ENCODE results near the gene B3GAT1. TPM values are rescaled to one million over a fixed set of nuclear protein-coding genes. Genes with fewer than 3 reads are reported as not detected.

The B3GAT1 gene
- total RNA-seq, 2 donors from 2014 or later: 0.17 to 0.18 TPM

DNA sequence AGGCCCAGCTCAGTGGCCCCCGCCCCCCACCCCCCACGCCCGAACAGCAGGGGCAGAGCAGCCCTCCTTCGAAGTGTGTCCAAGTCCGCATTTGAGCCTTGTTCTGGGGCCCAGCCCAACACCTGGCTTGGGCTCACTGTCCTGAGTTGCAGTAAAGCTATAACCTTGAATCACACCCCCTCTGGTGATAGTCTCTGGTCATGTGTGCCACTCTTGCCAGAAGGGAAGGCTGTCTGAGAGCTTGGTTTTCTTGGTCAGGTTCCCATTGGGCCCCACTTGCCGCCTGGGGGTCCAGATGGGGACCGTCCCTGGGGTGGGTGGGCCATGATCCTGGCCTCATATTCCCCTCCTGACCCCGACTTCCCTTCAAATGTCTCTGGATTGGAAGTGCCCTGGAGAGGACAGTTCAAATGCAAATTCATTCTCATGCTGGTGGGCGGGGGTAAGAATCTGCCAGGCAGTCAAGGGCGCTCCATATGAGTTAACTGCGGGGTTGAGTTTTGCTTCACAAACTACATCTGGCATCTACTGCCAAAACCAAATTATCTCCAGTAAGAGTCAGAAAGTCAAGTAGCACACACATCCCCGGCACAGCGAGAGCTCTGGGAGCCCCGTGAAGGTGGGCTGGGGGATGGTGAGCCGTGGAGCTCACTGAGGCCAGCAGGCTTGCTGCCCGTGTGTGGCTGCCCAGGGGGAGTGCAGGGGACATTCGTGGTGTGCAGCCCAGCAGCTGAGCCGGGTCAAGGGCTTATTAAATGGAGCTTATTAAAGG, 35.7 kb downstream of the B3GAT1 start:
- DNase-seq: no peak
- no peak overlapping the region for H3K4me3 Mint-ChIP-seq
- H3K27ac Mint-ChIP-seq: peak overlapping the region; percentile 14

DNA sequence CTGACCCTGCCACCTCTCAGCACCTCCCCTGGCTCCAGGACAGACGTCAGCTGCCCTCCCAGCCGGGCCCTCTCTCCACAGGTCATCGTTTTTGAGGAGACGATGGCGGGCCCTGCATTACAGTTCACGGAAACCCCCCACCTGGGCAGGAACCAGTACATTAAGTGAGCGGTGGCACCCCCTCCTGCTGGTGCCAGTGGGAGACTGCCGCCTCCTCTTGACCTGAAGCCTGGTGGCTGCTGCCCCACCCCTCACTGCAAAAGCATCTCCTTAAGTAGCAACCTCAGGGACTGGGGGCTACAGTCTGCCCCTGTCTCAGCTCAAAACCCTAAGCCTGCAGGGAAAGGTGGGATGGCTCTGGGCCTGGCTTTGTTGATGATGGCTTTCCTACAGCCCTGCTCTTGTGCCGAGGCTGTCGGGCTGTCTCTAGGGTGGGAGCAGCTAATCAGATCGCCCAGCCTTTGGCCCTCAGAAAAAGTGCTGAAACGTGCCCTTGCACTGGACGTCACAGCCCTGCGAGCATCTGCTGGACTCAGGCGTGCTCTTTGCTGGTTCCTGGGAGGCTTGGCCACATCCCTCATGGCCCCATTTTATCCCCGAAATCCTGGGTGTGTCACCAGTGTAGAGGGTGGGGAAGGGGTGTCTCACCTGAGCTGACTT, 37.0 kb downstream of the B3GAT1 start:
- H3K27ac Mint-ChIP-seq: no peak overlapping the region
- H3K27me3 Mint-ChIP-seq: peaks cover 15% of the 10 kb centered on the region
- ATAC-seq: no peak
- no peak overlapping the region for H3K4me3 Mint-ChIP-seq
- H3K9me3 ChIP-seq (ENCODE audit: control insufficient read depth, low read length, poor library complexity, severe bottlenecking): no peaks in the 10 kb centered on the region
- no peaks in the 10 kb centered on the region for H3K36me3 Mint-ChIP-seq (ENCODE audit: low read depth)
- DNase-seq: no peak
- H3K4me1 Mint-ChIP-seq: no peaks in the 10 kb centered on the region

More for the DNA sequence above, 35.7 kb downstream of the B3GAT1 start:
- H3K9me3 ChIP-seq (ENCODE audit: control insufficient read depth, low read length, poor library complexity, severe bottlenecking): no peaks in the 10 kb centered on the region
- peaks cover 28% of the 10 kb centered on the region for H3K27me3 Mint-ChIP-seq
- no peaks in the 10 kb centered on the region for H3K4me1 Mint-ChIP-seq
- no peak for ATAC-seq
- no peaks in the 10 kb centered on the region for H3K36me3 Mint-ChIP-seq (ENCODE audit: low read depth)

DNA sequence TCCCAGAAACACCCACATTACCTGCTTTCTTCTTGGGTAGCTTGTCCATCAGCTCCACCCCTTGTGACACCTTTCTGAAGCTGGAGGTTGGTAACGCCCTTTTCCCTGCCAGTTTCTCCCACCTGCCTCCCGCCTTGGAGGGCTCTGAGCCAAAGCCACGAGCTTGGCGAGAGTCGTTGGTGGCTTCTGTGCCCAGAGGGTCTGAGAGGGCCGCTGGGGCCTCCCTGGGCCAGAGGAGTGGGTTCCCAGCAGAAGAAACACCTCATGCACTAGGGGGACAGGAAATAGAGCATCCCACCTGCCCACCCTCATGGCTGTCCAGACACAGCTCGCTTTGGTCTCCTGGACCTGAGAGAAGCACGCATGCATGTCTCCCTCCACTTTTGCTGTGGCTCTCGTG, 37.9 kb downstream of the B3GAT1 start:
- H3K4me3 Mint-ChIP-seq: no peak overlapping the region
- no peak for DNase-seq
- no peaks in the 10 kb centered on the region for H3K36me3 Mint-ChIP-seq (ENCODE audit: low read depth)

DNA sequence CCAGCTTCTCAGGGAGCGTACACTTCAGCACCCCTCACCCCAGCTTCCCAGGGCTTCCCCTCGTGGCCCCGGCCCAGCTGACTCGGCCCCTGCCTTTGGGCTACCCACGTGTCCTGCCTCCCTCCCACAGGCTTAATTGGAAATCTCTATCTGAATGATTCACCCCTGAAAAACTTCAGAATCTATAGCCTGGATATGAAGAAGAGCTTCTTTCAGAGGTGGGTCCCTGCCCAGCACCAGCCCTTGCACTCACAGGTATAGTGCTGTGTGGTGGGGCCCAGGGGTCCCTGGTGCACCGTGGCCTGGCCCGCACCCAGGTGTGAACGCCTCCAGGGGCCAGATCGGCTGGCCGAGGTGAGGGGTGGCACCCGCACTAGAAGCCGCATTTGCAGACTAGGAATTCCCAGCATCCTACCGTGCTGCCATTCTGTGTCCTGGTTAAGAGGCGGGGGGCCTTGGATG, 38.4 kb downstream of the B3GAT1 start:
- H3K27ac Mint-ChIP-seq: no peak overlapping the region
- no peaks in the 10 kb centered on the region for H3K4me1 Mint-ChIP-seq
- H3K4me3 Mint-ChIP-seq: no peak overlapping the region

More for the DNA sequence above, 37.9 kb downstream of the B3GAT1 start:
- Mint-ChIP-seq H3K27me3 (peaks cover 11% of the 10 kb centered on the region), H3K4me1 (no peaks in the 10 kb centered on the region), H3K27ac (no peak overlapping the region)
- no peaks in the 10 kb centered on the region for H3K9me3 ChIP-seq (ENCODE audit: control insufficient read depth, low read length, poor library complexity, severe bottlenecking)
- no peak for ATAC-seq

DNA sequence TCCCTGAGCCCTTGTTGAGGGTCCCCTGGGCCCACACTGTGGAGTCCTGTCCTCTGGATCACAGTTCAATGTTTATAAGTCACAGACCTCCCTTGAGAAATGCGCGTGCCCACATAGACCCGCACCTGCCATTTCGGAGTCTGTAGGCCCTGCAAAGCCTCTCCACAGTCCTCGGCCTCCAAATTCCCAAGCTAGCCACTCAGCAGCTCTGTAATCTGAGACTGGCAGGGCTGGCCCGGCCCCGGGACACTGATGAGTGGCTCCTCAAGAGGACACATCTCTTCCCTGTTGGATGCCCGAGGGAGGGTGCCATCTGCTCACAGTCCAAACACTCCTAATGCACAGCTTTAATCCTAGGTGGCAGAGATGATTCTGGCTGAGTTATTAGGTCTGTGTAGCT, 39.1 kb downstream of the B3GAT1 start:
- no peak overlapping the region for H3K27ac Mint-ChIP-seq
- no peak for DNase-seq

More for the DNA sequence above, 38.4 kb downstream of the B3GAT1 start:
- DNase-seq: no peak
- Mint-ChIP-seq H3K27me3 (peaks cover 11% of the 10 kb centered on the region), H3K36me3 (ENCODE audit: low read depth) (no peaks in the 10 kb centered on the region)
- H3K9me3 ChIP-seq (ENCODE audit: control insufficient read depth, low read length, poor library complexity, severe bottlenecking): no peaks in the 10 kb centered on the region
- ATAC-seq: no peak

DNA sequence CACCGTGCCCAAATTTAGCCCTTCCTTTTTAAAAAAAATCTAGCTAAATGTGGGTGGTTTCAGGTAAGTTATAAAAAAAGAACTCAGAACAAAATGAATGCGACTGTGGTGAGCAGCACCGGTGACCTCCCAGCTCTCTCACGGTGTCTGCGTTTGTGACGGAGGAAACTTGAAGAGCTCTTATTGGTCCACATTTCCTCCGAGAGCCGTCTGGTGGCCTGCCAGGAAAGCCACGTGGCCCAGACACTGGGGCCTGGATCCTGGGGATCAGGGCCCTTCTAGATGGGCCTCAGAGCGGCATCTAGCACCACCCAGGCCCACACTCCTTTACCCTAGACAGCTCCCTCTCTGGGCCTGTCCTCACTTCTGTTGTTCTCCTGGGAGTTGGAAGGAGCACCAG, 39.5 kb downstream of the B3GAT1 start:
- H3K36me3 Mint-ChIP-seq (ENCODE audit: low read depth): no peaks in the 10 kb centered on the region
- no peak overlapping the region for H3K4me3 Mint-ChIP-seq
- no peak overlapping the region for H3K27ac Mint-ChIP-seq
- peaks cover 3% of the 10 kb centered on the region for H3K27me3 Mint-ChIP-seq
- H3K4me1 Mint-ChIP-seq: no peaks in the 10 kb centered on the region
- H3K9me3 ChIP-seq (ENCODE audit: control insufficient read depth, low read length, poor library complexity, severe bottlenecking): no peaks in the 10 kb centered on the region
- no peak for DNase-seq
- no peak for ATAC-seq

More for the DNA sequence above, 39.1 kb downstream of the B3GAT1 start:
- Mint-ChIP-seq H3K36me3 (ENCODE audit: low read depth) (no peaks in the 10 kb centered on the region), H3K4me1 (no peaks in the 10 kb centered on the region), H3K4me3 (no peak overlapping the region), H3K27me3 (peaks cover 7% of the 10 kb centered on the region)
- no peaks in the 10 kb centered on the region for H3K9me3 ChIP-seq (ENCODE audit: control insufficient read depth, low read length, poor library complexity, severe bottlenecking)
- ATAC-seq: no peak

DNA sequence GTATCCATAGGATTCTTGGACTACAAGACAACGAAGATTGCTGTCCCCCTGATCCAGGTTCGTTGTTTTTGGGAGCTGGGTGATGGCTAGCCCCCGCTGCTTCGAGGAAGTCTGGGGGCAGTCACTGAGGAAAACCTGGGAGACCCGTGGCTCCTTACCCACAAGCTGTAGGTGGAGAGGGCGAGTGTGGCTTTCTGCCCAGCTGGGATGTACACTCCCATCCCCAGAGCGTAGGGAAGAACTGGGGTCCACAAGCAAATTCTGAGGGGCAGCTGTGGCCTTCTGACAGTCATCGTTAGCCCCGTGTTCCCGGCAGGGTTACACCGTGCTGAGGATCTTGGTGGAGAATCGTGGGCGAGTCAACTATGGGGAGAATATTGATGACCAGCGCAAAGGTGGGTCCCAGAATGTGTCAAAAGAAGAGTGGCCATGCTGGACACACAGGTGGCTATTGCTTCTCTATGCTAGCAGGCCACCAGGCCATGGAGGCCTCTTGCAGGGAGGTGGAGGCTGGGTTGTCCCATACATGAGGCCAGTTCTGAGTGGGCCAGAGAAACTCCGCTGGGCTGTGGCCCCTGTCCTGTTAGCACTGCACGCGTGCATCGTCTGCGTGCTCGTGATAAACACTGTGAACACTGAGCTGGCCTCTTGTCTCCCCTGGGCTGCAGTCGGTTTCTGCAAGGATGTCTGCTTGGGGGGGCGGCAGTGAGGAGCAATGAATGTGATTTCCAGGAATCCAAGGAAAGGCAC, 40.4 kb downstream of the B3GAT1 start:
- H3K36me3 Mint-ChIP-seq (ENCODE audit: low read depth): no peaks in the 10 kb centered on the region
- no peaks in the 10 kb centered on the region for H3K27me3 Mint-ChIP-seq
- ATAC-seq (no peak), DNase-seq (peak in 1 of 3 donors; percentile 4)
- no peak overlapping the region for H3K4me3 Mint-ChIP-seq
- H3K9me3 ChIP-seq (ENCODE audit: control insufficient read depth, low read length, poor library complexity, severe bottlenecking): no peaks in the 10 kb centered on the region
- H3K4me1 Mint-ChIP-seq: no peaks in the 10 kb centered on the region
- peak overlapping the region; percentile 51 for H3K27ac Mint-ChIP-seq

DNA sequence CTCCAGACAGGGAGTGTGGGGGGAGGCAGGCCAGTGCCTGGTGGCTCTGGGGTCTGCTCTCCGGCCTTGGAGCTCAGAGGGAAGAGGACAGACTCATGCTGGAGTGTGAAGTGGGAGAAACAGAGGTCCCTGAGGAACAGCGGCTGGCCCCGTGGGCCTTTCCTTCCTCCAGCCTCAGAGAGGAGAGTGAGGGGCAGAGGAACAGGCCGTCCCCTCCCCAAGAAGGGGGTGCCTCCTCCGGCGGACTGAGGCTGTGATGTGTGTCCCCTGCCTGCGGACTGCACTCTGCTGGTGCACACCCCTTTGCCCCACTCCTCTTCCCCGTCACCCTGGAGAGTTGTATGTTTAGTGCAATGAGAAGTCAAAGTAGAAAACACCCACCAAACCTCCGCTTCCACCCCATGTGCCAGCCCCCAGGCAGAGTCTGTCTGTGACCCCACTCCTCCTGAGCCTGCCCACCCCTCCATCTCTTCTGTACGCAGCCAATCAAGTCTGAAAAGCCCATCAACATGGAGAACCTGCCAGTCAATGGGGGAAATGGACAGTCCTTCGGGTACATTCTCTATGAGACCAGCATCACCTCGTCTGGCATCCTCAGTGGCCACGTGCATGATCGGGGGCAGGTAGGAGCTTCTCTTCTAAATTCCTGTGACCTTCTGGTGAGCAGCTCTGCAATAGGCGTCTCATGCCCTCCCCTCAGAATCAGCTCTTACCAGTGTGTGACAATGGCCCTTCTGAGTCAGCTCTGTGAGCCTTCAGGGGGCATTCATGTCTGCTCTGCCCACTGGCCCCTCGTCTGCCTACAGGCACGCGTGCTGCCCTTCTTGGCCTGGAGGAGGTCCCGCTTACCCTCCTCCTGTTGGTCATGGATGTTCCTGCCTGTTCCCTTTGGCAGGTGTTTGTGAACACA, 41.3 kb downstream of the B3GAT1 start:
- H3K36me3 Mint-ChIP-seq (ENCODE audit: low read depth): no peaks in the 10 kb centered on the region
- no peak for DNase-seq
- no peaks in the 10 kb centered on the region for H3K4me1 Mint-ChIP-seq
- ATAC-seq: no peak
- no peak overlapping the region for H3K4me3 Mint-ChIP-seq
- no peaks in the 10 kb centered on the region for H3K27me3 Mint-ChIP-seq
- no peaks in the 10 kb centered on the region for H3K9me3 ChIP-seq (ENCODE audit: control insufficient read depth, low read length, poor library complexity, severe bottlenecking)
- H3K27ac Mint-ChIP-seq: peak overlapping the region; percentile 51

DNA sequence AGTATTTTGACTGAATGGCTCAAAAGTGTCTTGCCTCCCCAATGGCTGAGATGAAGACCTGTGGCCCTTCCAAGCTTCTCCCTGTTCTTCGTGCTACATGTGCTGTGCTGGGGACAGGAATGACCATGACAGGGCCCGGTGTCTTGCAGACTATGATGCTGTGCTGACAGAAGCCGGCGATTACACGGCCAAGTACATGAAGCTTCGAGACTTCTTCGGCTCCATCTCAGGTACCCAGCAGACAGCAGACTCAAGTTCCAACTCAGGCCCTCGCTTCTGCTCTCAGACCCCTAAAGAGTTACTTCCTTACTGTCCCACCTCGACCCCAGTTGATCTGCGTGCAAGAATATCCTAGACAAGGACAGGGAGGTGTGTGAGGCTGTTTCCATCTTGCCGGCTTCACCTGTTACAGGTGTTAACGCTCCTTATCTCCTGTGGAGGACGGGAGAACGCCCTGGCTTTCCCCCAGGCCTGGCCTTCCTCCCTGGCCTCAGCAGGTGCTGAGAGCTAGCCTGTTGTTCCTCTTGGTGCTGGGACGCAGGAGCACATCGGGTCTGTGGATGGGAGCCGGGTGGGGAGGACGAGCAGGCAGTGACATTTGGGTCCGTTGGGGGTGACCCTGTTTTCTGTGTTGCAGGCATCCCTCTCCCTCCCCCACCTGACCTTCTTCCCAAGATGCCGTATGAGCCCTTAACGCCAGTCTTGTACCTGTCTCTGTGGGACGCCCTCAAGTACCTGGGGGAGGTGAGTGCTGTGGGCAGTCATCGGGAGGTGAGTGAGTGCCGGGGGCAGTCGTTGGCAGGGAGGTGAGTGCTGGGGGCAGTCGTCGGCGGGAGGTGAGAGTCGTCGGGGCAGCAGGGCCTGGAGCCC, 42.2 kb downstream of the B3GAT1 start:
- Mint-ChIP-seq H3K4me1 (no peaks in the 10 kb centered on the region), H3K4me3 (no peak overlapping the region), H3K27me3 (no peaks in the 10 kb centered on the region), H3K27ac (no peak overlapping the region), H3K36me3 (ENCODE audit: low read depth) (no peaks in the 10 kb centered on the region)
- DNase-seq: no peak
- H3K9me3 ChIP-seq (ENCODE audit: control insufficient read depth, low read length, poor library complexity, severe bottlenecking): no peaks in the 10 kb centered on the region
- no peak for ATAC-seq

DNA sequence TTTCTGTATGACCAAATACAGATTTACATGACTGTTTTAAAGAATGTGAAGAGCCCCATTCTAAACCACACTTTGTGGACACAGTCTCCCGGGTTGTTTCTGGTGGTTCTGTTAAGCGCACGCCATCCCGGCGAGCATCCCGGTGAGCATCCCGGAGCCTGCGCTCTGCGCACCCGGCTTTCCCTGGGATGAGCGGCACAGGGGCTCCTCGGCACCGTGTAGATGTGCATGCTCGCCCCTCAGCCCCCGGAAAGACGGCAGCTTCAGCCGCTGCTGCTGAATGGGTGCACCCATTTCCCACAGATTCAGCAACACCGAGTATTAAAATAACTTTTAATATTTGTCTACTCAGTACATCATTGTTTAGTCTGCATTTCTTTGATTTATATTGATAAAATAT, 44.3 kb downstream of the B3GAT1 start:
- Mint-ChIP-seq H3K4me1 (no peaks in the 10 kb centered on the region), H3K27me3 (no peaks in the 10 kb centered on the region), H3K36me3 (ENCODE audit: low read depth) (no peaks in the 10 kb centered on the region), H3K4me3 (no peak overlapping the region), H3K27ac (no peak overlapping the region)
- DNase-seq (no peak), ATAC-seq (no peak)
- no peaks in the 10 kb centered on the region for H3K9me3 ChIP-seq (ENCODE audit: control insufficient read depth, low read length, poor library complexity, severe bottlenecking)

DNA sequence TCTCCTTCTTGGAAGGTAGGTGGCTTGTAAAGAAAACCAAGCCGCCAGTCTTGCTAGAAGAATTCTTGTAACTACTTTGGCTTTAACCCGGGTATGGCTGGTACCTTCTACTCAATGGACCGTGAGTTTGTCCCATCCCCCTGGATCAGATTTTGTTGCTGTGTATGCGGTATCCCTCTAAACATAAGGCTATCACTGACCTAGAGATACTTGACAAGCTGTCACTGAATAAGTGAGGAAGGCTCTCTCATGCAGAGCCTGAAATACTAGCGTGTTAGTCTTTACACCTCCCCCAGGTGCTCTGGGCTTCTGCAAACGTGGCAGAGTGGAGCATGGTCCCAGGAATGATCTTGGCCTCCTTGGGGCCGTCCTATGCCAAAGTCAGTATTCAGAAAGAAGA, 45.8 kb downstream of the B3GAT1 start:
- Mint-ChIP-seq H3K4me3 (no peak overlapping the region), H3K36me3 (ENCODE audit: low read depth) (peaks cover 3% of the 10 kb centered on the region), H3K27me3 (peaks cover 11% of the 10 kb centered on the region), H3K4me1 (peaks cover 4% of the 10 kb centered on the region), H3K27ac (no peak overlapping the region)
- no peaks in the 10 kb centered on the region for H3K9me3 ChIP-seq (ENCODE audit: control insufficient read depth, low read length, poor library complexity, severe bottlenecking)
- DNase-seq (no peak), ATAC-seq (no peak)

All from T-helper 17 cell (primary cell).